Loucy (cell line): ENCODE results near the gene FANCB.

Experiments
- CTCF ChIP-seq: fragments of 200-600 bp; sonication (generic); conservative IDR thresholded peaks from 2 replicates; pipeline ENCODE4 v1.5.1; 2014; ENCODE audit warnings: mild to moderate bottlenecking, antibody characterized with exemption, low read length
- EZH2phosphoT487 ChIP-seq: fragments of 200-600 bp; IDR thresholded peaks from 2 replicates; pipeline ENCODE4 v1.6.1; 2018; ENCODE audit warnings: antibody characterized with exemption, mild to moderate bottlenecking, moderate library complexity, borderline replicate concordance

DNA sequence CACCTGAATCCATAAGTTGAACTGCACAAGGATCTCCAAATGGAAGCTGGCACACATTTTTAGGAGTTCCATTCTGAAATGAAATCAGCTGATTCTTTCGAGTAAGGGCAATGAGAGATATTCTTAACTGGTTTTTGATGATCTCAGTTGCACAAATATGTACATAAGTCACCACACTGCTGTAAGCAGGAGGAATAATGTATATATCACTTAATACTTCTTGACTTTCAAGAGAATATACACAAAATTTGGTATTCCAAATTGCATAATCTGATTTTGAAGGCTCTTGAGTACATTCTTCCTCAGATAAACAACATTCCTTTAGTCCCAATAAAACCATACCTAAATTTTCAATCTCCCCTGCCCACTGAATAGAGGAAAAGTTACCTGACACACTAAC is 8.2 kb downstream of the FANCB start:
- TF ChIP-seq CTCF (no peak), EZH2phosphoT487 (no peak)
